ENCODE measurements around the gene EXOG. TPM values are rescaled to one million over a fixed set of nuclear protein-coding genes. Genes with fewer than 3 reads are reported as not detected.

Gene EXOG
- polyA plus RNA-seq, 1 donor from 2014 or later: 45.6 TPM

DNA sequence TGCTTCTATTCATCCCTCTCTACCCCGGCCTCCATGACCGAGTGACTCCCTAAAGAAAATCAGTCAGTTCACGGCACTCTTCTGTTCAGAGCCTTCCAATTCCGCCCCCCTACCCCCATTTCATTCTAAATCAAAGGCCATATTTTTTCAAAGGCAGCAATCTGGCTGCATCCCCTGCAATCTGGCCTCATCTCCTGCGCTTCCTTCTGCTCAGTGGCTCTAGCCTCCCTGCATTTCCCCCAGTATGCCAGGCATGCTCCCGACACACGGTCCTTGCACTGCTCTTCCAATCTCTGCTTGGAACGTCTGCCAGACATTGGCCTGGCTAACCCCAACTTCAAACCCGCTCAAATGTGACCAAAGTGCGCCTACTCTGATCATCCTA is 67.7 kb downstream of the EXOG start:
- no peak overlapping the region for H3K9ac ChIP-seq (ENCODE audit: low read length)
- H3F3A ChIP-seq (ENCODE audit: insufficient read depth, low read length, poor library complexity, severe bottlenecking): no peaks in the 10 kb centered on the region
- H3K36me3 ChIP-seq (ENCODE audit: insufficient read depth, low read length): no peaks in the 10 kb centered on the region
- no peak overlapping the region for H3K4me2 ChIP-seq (ENCODE audit: low read length)
- no peaks in the 10 kb centered on the region for H3K9me2 ChIP-seq (ENCODE audit: insufficient read depth, low read length)
- H2AFZ ChIP-seq (ENCODE audit: low read depth, low read length): no peak overlapping the region
- no peaks in the 10 kb centered on the region for H3K9me3 ChIP-seq (ENCODE audit: low read length)
- H3K79me2 ChIP-seq (replicated peaks; ENCODE audit: insufficient read depth, low read length): no peaks in the 10 kb centered on the region
- TF ChIP-seq RAD21 (conservative IDR thresholded peaks at IDR 0.05) (no peak), SMC3 (conservative IDR thresholded peaks at IDR 0.05; ENCODE audit: poor library complexity) (no peak), TAF1 (IDR thresholded peaks at IDR 0.05; ENCODE audit: low read depth) (no peak), MXI1 (conservative IDR thresholded peaks at IDR 0.05; ENCODE audit: poor library complexity, severe bottlenecking) (no peak)
- TF ChIP-seq, protein P1, sequence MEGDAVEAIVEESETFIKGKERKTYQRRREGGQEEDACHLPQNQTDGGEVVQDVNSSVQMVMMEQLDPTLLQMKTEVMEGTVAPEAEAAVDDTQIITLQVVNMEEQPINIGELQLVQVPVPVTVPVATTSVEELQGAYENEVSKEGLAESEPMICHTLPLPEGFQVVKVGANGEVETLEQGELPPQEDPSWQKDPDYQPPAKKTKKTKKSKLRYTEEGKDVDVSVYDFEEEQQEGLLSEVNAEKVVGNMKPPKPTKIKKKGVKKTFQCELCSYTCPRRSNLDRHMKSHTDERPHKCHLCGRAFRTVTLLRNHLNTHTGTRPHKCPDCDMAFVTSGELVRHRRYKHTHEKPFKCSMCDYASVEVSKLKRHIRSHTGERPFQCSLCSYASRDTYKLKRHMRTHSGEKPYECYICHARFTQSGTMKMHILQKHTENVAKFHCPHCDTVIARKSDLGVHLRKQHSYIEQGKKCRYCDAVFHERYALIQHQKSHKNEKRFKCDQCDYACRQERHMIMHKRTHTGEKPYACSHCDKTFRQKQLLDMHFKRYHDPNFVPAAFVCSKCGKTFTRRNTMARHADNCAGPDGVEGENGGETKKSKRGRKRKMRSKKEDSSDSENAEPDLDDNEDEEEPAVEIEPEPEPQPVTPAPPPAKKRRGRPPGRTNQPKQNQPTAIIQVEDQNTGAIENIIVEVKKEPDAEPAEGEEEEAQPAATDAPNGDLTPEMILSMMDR (IDR thresholded peaks at IDR 0.05; ENCODE audit: poor library complexity, severe bottlenecking): no peak
- TF ChIP-seq, protein P2, sequence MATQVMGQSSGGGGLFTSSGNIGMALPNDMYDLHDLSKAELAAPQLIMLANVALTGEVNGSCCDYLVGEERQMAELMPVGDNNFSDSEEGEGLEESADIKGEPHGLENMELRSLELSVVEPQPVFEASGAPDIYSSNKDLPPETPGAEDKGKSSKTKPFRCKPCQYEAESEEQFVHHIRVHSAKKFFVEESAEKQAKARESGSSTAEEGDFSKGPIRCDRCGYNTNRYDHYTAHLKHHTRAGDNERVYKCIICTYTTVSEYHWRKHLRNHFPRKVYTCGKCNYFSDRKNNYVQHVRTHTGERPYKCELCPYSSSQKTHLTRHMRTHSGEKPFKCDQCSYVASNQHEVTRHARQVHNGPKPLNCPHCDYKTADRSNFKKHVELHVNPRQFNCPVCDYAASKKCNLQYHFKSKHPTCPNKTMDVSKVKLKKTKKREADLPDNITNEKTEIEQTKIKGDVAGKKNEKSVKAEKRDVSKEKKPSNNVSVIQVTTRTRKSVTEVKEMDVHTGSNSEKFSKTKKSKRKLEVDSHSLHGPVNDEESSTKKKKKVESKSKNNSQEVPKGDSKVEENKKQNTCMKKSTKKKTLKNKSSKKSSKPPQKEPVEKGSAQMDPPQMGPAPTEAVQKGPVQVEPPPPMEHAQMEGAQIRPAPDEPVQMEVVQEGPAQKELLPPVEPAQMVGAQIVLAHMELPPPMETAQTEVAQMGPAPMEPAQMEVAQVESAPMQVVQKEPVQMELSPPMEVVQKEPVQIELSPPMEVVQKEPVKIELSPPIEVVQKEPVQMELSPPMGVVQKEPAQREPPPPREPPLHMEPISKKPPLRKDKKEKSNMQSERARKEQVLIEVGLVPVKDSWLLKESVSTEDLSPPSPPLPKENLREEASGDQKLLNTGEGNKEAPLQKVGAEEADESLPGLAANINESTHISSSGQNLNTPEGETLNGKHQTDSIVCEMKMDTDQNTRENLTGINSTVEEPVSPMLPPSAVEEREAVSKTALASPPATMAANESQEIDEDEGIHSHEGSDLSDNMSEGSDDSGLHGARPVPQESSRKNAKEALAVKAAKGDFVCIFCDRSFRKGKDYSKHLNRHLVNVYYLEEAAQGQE (IDR thresholded peaks at IDR 0.05; ENCODE audit: borderline replicate concordance): no peak
- H3K27ac ChIP-seq (ENCODE audit: low read length): no peak overlapping the region
- H4K20me1 ChIP-seq (ENCODE audit: insufficient read depth): no peaks in the 10 kb centered on the region
- no peaks in the 10 kb centered on the region for H3K27me3 ChIP-seq (ENCODE audit: insufficient read depth, low read depth, low read length)
- H3K4me3 ChIP-seq (ENCODE audit: low read length): no peak overlapping the region

DNA sequence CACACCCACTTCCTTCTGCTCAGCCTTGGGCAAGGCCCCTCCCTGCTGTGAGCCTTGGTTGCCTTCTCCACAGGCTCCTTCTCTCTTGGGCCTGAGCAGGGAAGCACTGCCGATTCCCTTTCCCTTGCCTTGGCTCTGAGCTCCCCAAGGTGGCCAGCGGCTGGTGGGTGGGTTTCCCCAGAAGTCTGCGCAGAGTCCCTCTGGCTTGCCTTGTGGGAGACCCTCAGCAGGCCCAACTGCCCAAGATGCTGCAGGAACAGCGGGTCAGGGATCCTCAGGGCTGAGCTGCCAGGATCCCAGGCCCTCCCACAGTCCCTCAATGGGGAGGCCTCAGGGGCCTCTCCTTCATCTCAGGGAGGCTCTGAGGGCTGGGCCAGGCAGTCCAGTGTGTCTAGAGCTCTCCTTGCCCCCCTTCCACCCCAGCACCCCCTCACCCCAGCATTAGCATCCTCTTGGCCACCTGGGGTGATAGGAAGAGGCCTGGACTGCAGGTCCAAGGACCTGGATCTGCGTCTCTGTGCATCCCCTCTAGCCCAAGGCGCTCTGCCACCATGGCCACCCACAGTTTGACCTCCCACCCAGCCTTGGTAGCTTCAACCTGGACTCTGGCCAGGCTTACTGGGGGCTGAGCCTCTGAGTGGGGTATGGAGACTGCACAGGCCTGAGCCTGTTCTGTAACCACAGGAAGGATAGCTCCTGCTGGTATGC is 68.6 kb downstream of the EXOG start:
- H3K9me2 ChIP-seq (ENCODE audit: insufficient read depth, low read length): no peaks in the 10 kb centered on the region
- no peak overlapping the region for H3K9ac ChIP-seq (ENCODE audit: low read length)
- no peaks in the 10 kb centered on the region for H3F3A ChIP-seq (ENCODE audit: insufficient read depth, low read length, poor library complexity, severe bottlenecking)
- no peaks in the 10 kb centered on the region for H4K20me1 ChIP-seq (ENCODE audit: insufficient read depth)
- H3K27ac ChIP-seq (ENCODE audit: low read length): no peak overlapping the region
- no peak overlapping the region for H3K4me3 ChIP-seq (ENCODE audit: low read length)
- no peak overlapping the region for H2AFZ ChIP-seq (ENCODE audit: low read depth, low read length)
- H3K4me2 ChIP-seq (ENCODE audit: low read length): no peak overlapping the region
- no peaks in the 10 kb centered on the region for H3K9me3 ChIP-seq (ENCODE audit: low read length)
- TF ChIP-seq EP300 (conservative IDR thresholded peaks at IDR 0.05; ENCODE audit: poor library complexity, severe bottlenecking): no peak
- TF ChIP-seq POLR2AphosphoS5 (IDR thresholded peaks at IDR 0.05): no peak
- TF ChIP-seq, protein P2 (IDR thresholded peaks at IDR 0.05; ENCODE audit: borderline replicate concordance): no peak
- no peaks in the 10 kb centered on the region for H3K79me2 ChIP-seq (replicated peaks; ENCODE audit: insufficient read depth, low read length)
- no peaks in the 10 kb centered on the region for H3K36me3 ChIP-seq (ENCODE audit: insufficient read depth, low read length)
- H3K27me3 ChIP-seq (ENCODE audit: insufficient read depth, low read depth, low read length): no peaks in the 10 kb centered on the region
